Right kidney (tissue), 1 donor: Measurements from ENCODE around the gene FRAT1.
A peak's percentile ranks its signal among the peaks of the same experiment; 100 is the strongest.
"Not testable (repeated sequence)": the region's sequence is repeated elsewhere in the genome, so short reads cannot be mapped to it uniquely, and the experiment has no call there.

Source experiments
- DNase-seq: peaks from one replicate; pipeline ENCODE4 v3.0.0-alpha.2; 2016

Gene FRAT1

DNA sequence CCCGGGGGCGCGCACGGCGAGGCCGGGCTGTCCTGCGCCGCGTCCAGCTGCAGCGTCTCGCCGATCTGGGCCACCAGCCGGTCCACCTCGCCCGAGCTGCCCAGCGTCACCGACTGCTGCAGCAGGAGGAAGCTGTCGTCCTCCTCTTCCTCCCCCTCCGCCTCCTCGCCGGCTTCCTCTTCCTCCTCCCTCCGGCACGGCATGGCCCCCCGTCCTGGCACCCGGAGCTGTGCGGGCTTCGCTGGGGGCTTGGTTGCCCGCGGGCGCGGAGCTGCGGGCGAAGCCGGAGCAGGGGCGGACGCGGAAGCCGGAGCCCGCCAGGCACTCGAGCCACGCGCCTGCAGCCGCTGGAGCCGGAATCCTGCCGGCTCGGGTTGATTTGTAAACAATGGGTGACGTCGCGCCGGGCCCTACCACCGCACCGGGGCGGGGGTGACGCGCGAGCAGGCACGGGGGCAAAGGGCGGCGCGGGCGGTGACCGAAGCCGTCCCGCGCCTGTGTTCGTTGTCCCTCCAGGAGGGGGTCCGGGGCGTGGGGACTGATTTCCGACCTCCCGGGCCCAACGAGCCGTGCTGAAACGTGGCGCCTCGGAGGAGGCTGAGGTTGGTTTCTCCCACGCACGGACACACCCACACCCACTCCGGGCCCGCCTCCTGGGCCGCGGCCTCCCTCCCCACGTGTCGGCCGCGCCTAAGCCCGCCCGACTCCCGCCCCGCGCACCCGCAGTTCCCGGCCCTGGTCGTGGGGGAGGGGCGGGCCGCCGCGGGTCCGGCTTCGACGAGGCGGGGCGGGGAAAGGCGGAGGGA lies 15.5 kb downstream of the FRAT1 start, which contains the start of gene FRAT2:
Gene FRAT2, minus strand, starts transcription at position 360 of the 806 bp plus-strand sequence. Its CDS starts 157 bp downstream, at position 203.
- DNase-seq: peak; percentile 100

DNA sequence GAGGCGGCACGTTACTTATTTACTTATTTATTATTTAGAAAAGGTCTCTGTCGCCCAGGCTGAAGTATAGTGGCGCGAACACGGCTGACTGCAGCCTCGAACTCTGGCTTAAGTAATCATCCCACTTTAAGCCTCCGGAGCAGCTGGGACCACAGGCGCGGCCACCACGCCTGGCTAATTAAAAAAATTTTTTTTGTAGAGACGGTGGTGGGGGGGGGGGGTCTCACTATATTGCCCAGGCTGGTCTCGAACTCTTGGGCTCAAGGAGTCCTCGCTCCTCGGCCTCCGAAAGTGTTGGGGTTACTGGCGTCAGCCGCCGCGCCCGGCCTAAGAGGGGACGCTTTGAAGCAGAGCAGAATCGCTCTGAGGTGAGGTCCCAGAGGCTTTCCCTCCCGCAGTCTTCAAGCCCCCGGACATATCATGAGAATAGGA lies 16.1 kb downstream of the FRAT1 start:
- DNase-seq: peak; percentile 57

DNA sequence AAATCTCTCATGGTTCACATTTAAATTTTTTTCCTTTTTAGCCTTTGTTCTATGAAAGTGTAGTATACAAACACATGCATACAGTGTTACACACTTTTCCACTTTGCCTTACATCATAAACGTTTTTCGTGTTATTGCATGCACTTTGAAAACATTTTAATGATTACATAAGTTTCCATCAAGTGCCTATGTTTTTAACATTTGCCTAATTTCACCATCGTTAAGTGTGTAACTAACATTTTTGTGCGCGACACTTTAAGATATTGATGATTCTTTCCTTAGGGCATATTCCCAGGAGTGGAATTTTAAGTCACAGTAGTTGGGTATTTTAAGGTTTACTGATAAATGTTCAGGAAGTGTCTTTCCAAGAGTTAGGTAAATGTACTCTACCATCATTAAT lies 16.9 kb downstream of the FRAT1 start:
- DNase-seq: no peak

DNA sequence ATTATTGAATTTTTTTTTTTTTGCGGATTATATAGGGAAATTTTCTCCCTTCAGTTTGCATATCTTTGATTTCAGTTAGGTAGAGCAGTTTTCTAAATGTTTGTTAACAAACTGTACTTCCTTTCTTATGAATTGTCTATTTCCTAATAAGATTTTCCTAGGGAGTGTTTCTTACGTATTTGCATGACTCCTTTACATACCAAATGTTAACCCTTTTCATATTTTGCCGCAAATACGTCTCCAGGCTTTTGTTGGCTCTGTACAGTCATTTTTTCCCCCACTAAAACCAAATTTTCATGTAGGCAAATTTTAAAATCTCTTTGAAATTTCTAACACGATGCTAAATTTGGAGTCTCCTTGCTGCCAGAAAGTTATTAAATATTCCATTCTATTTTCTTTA lies 17.4 kb downstream of the FRAT1 start:
- no peak for DNase-seq

- peak; percentile 47 for DNase-seq
These were observed 18.1 kb downstream of the FRAT1 start for GRCh38 chr10:97336942-97337831.

GRCh38 chr10:97338041-97338440 lies 19.0 kb downstream of the FRAT1 start:
- no peak for DNase-seq

GRCh38 chr10:97341416-97341815 lies 22.3 kb downstream of the FRAT1 start:
- DNase-seq: no peak

DNA sequence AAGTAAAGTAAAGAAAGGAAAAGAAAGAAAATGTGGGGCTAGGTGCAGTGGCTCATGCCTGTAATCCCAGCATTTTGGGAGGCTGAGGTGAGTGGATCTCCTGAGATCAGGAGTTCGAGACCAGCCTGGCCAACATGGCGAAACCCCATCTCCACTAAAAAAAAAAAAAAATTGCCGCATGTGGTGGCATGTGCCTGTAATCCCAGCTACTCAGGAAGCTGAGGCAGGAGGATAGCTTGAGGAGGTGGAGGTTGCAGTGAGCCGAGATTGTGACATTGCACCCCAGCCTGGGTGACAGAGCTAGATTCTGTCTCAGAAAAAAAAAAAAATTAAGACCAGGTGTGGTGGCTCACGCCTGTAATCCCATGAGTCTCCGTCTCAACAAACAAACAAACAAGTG lies 24.6 kb downstream of the FRAT1 start:
- not testable (repeated sequence) for DNase-seq

GRCh38 chr10:97347317-97347716 lies 28.2 kb downstream of the FRAT1 start:
- no peak for DNase-seq

GRCh38 chr10:97349752-97350513 lies 30.9 kb downstream of the FRAT1 start:
- DNase-seq: no peak

GRCh38 chr10:97353945-97354344 lies 34.9 kb downstream of the FRAT1 start:
- DNase-seq: no peak

DNA sequence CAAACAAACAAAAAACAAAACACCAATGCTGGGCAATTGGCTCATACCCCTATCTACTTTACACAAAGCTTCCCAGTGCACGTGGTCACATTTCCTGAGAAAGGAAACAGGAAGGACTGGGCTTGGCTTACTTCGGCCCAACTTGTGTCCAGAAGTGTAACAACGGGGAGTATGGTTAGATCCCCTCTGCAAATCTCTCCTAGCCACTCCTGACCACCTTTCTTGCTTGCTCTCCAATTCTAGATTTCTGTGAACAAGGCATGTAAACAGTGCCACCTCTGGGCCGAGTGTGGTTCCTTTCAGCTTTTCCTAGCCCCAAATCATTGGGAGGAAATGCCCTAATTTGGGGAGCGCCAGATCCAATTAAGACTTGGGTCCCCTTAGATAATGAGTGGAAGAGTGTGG lies 36.5 kb downstream of the FRAT1 start:
- DNase-seq: no peak

GRCh38 chr10:97356318-97356914 lies 37.3 kb downstream of the FRAT1 start:
- no peak for DNase-seq

GRCh38 chr10:97356918-97357317 lies 37.8 kb downstream of the FRAT1 start:
- DNase-seq: no peak

GRCh38 chr10:97358349-97358748 lies 39.3 kb downstream of the FRAT1 start:
- no peak for DNase-seq

DNA sequence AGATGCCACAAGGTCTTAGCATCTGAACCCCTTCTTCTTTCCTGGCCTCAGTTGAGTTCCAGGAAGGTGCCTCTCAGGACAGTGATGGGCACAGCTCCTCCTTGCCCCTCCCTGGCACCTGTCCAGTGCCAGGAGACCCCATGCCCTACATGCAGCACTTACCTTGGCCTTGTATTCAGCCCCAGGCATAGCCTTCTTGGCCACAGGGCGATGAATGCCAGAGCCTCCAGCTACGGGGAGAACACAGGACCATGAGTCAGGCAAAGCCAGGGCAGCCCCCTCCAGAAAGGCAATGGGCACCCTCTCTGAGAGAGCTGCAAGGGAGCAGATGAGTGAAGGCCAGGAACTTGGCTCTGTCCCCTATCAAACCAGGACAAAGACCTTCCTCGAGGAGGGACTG lies 39.7 kb downstream of the FRAT1 start:
- DNase-seq: no peak

DNA sequence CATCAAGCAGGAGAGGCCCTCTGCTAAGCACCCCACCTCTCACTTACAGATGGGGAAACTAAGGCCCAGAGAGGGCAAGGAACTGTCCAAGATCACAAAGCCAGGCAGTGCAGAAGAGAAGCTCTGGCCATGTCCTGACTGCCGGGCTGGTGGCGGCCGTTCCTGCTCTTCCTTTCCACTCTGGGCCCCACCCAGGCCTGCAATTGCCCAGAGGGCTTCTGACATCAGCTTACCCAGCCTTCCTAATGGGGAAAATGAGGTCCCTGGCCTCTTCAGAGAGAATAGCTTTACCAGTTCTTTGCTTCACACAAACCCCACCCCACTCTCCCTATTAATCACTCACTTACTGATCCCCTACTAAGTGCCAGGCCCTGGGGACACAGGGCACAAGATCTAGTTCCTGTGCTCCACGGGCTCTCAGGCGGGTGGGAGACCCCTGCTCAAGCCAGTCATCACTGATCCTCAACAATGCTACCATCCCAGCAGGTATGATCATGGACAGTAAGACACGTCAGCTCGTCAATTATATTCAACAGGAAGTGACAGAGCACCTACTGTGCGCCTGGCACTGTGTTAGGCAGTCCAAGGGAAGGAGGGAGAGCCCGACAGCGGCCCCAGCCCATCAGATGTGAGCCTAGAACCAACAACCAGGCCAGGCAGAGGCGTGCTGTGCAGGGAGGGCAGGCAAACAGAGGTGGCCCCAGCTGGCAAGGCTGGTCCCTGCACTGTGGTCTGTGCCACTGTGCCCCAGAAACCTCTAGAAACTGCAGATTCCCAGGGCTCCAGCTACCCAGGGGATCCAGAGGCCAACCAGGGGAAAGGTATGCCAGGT lies 41.9 kb downstream of the FRAT1 start:
- DNase-seq: no peak

DNA sequence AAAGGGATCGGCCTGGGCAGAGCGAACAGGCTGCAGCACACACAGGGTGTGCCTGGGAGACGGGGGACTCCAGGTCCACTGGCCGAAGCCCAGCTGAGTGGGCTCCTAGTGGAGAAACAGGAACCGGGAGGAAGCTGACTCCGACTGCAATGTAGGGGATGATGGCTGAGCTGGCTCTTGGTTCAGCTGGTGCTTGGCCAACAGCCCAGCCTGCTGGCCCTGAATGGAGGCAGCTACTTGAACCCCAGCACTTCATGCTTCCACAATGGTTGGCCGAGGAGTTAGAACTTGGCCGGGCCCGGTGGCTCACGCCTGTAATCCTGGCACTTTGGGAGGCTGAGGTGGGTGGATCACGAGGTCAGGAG lies 42.4 kb downstream of the FRAT1 start:
- no peak for DNase-seq

GRCh38 chr10:97362310-97363033 lies 43.4 kb downstream of the FRAT1 start:
- no peak for DNase-seq

GRCh38 chr10:97363071-97363470 lies 44.0 kb downstream of the FRAT1 start:
- no peak for DNase-seq
